Peyer's patch (tissue), 4 donors: ENCODE measurements around the gene PFN1. TPM values are rescaled to one million over a fixed set of nuclear protein-coding genes. Genes with fewer than 3 reads are reported as not detected.

Source experiments
- DNase-seq, 3 donors: peaks; one replicate each; pipeline ENCODE4 v3.0.0-alpha.2; 2017 to 2019
- H3K27ac ChIP-seq, 4 donors: fragments of 200-600 bp; sonication (generic); one replicate each; pipeline ENCODE4 v1.5.1; 2016 to 2019
- H3K27me3 ChIP-seq, 2 donors: fragments of 200-600 bp; sonication (generic); one replicate each; pipeline ENCODE4 v1.5.1; 2019
- H3K36me3 ChIP-seq, 3 donors: fragments of 200-600 bp; sonication (generic); one replicate each; pipeline ENCODE4 v1.5.1; 2016 to 2019
- H3K4me1 ChIP-seq, 4 donors: fragments of 200-600 bp; sonication (generic); one replicate each; pipeline ENCODE4 v1.5.1; 2016 to 2019
- H3K4me3 ChIP-seq, 4 donors: fragments of 200-600 bp; sonication (generic); 1 replicate in 3 of 4; 2 replicates in 1 of 4; pipeline ENCODE4 v1.5.1; 2016 to 2019; ENCODE audit warnings: mild to moderate bottlenecking in 1 of 4
- H3K9me3 ChIP-seq, 4 donors: fragments of 200-600 bp; sonication (generic); one replicate each; pipeline ENCODE4 v1.5.1; 2016 to 2019; ENCODE audit warnings: mild to moderate bottlenecking in 1 of 4
- POLR2A ChIP-seq, 2 donors: fragments of 450-650 bp; IDR thresholded peaks; one replicate each; pipeline ENCODE4 v1.5.1; 2017; ENCODE audit warnings: antibody characterized with exemption in 2 of 2, mild to moderate bottlenecking in 2 of 2, moderate library complexity in 2 of 2
- total RNA-seq, 4 donors: library from RNA; depleted of rRNA; stranded (reverse); fragments of >200 nt; gene quantifications; one replicate each; pipeline ENCODE4 v1.1.0, GENCODE V29; 2016
- TF ChIP-seq, protein P1 (sequence below), 6 experiments: fragments of 450-650 bp in 4 of 6; fragments of 200-600 bp in 2 of 6; sonication (generic) in 1 of 6; IDR thresholded peaks; one replicate each; pipeline ENCODE4 v1.5.1; 2017 to 2019; ENCODE audit warnings: antibody characterized with exemption in 6 of 6, mild to moderate bottlenecking in 3 of 6, moderate library complexity in 1 of 6

Gene PFN1
- total RNA-seq, 4 donors from 2014 or later = 530 to 1,064 (median 855) TPM

DNA sequence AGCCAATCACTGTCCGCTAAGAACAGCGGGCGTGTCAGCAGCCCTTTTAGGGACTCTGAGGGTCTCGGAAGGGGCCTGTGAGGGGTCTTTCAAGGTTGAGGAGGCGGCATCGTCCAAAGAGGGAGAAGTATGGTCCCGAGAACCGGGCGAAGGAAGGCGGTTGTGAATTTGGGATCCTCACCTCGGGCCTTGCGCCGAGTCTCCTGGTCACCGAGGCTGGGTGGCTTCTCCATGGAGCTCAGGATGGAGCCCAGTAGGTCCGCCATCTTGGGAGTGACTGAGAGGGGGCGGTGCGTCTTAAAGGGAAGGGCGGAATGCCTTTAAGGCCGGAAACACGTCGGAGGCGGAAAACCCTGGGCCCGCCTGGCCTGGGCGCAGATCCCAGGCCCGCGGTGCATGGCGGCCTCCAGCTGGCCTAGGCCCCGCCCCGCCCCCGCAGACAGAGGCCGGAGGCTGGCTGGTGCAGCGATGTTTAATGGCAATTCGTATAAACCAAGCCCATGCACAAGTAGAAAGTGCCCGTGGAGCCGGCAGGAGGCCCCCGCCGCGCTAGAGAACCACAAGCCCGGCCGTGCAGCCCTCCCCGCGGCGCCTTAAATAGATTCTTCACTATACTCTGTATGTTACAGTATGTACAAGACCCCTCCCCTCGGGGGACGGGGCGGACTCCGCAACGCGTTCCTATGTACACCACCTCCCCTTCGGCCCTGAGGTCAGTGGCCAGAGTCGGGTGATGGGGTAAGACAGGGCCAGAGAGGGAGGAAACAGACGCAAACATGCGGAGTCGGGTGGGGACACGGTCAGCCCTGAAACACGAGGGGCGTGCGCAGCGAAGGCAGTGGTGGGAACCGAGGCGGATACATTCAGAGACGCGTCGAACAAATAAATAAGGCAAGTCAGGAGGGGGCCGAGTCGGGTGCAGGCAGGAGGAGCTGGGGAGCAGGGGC lies 19.5 kb upstream of the PFN1 start, which contains the start of gene SPAG7:
Gene SPAG7 (minus strand): TSS at position 279 of the 947 bp plus-strand sequence. CDS start 13 bp downstream, at position 266.
- peak; percentile 93 to 97 (median 97) for DNase-seq
- no peaks in the 10 kb centered on the region for H3K9me3 ChIP-seq
- H3K27ac ChIP-seq = peak within 1 kb of the TSS; percentile 90 to 97 (median 94)
- H3K4me1 ChIP-seq = peaks cover 0 to 36% (median 10%) of the 10 kb centered on the region in 4 donors
- no peaks in the 10 kb centered on the region for H3K27me3 ChIP-seq
- H3K36me3 ChIP-seq = peaks cover 0 to 23% (median 0%) of the 10 kb centered on the region in 3 donors
- peak within 1 kb of the TSS; percentile 70 to 80 (median 76) for H3K4me3 ChIP-seq
- peak; percentile 75 to 82 for TF ChIP-seq POLR2A (IDR thresholded peaks at IDR 0.05)
- TF ChIP-seq, protein P1, sequence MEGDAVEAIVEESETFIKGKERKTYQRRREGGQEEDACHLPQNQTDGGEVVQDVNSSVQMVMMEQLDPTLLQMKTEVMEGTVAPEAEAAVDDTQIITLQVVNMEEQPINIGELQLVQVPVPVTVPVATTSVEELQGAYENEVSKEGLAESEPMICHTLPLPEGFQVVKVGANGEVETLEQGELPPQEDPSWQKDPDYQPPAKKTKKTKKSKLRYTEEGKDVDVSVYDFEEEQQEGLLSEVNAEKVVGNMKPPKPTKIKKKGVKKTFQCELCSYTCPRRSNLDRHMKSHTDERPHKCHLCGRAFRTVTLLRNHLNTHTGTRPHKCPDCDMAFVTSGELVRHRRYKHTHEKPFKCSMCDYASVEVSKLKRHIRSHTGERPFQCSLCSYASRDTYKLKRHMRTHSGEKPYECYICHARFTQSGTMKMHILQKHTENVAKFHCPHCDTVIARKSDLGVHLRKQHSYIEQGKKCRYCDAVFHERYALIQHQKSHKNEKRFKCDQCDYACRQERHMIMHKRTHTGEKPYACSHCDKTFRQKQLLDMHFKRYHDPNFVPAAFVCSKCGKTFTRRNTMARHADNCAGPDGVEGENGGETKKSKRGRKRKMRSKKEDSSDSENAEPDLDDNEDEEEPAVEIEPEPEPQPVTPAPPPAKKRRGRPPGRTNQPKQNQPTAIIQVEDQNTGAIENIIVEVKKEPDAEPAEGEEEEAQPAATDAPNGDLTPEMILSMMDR (IDR thresholded peaks at IDR 0.05) = peak in 4 of 6 experiments; percentile 11 to 24 (median 21)

DNA sequence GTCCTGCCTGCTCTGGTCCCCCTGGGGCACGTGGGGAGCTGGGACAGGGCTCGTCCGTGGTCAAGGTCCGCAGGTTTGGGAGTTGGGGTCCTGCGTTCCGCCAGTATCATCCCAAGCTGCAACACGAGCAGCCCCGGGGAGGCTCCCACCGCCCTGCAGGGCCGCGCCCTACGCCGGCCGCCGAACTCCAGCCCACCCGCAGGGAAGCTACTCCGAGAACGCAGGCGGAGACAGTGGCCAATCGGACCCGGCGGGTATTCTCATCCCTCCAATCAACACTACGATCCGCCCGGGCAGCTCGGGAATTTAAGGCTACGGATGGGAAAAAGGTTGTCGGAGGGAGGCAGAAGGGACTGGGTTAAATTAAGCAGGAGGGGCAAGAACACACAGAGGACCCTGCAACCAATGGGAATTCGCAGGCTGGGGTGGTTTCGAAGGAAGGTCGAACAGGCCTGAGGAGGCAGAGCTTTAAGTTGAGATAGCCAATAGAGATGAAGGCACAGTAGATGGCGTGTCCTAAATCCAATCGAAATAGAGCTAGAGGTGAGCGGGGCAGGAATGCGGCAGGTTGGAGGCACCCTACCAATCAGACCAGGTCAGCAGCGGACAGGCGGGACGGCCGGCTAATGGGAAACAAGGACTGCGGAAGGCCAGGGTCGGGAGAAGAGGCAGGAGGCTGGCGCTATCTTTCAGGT lies 18.7 kb upstream of the PFN1 start:
- peak; percentile 97 to 99 (median 98) for DNase-seq
- Histone ChIP-seq H3K27ac (peak overlapping the region; percentile 90 to 97 (median 94)), H3K4me1 (peaks cover 0 to 36% (median 10%) of the 10 kb centered on the region in 4 donors), H3K36me3 (peaks cover 0 to 14% (median 0%) of the 10 kb centered on the region in 3 donors), H3K4me3 (peak overlapping the region; percentile 70 to 80 (median 76)), H3K9me3 (no peaks in the 10 kb centered on the region), H3K27me3 (no peaks in the 10 kb centered on the region)
- TF ChIP-seq POLR2A (IDR thresholded peaks at IDR 0.05) = peak; percentile 27 to 38
- TF ChIP-seq, protein P1 (IDR thresholded peaks at IDR 0.05) = no peak

DNA sequence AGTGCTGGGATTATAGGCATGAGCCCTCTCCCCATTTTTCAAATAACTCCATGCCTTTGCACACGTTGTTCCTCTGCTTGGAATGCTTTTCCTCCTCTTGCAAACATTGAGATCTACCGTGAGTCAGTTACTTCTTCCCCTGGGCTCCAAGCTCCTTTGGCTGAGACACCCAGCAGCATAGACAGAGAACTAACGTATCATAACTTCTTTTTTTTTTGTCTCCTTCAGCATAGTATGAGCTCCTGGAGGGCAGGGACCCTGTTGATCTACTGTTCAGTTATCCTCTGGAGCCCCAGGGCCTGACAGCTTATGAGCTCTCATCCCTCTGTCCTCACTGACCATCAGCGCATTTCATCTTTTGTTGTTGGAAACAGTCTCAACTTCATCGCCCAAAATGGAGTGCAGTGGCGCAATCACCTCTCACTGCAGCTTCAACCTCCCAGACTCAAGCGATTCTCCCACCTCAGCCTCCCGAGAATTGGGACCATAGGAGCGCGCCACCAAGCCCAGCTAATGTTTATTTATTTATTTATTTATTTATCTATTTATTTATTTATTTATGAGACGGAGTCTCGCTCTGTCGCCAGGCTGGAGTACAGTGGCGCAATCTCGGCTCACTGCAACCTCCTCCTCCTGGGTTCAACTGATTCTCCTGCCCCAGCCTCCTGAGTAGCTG lies 17.1 kb upstream of the PFN1 start:
- peaks cover 0 to 14% (median 0%) of the 10 kb centered on the region in 3 donors for H3K36me3 ChIP-seq
- H3K4me1 ChIP-seq = peaks cover 0 to 38% (median 10%) of the 10 kb centered on the region in 4 donors
- no peaks in the 10 kb centered on the region for H3K27me3 ChIP-seq
- DNase-seq = peak in 1 of 3 donors; percentile 14
- peak overlapping the region in 1 of 4 donors; percentile 97 for H3K27ac ChIP-seq
- H3K9me3 ChIP-seq = no peaks in the 10 kb centered on the region
- TF ChIP-seq POLR2A (IDR thresholded peaks at IDR 0.05) = no peak
- TF ChIP-seq, protein P1 (IDR thresholded peaks at IDR 0.05) = no peak
- H3K4me3 ChIP-seq = no peak overlapping the region

DNA sequence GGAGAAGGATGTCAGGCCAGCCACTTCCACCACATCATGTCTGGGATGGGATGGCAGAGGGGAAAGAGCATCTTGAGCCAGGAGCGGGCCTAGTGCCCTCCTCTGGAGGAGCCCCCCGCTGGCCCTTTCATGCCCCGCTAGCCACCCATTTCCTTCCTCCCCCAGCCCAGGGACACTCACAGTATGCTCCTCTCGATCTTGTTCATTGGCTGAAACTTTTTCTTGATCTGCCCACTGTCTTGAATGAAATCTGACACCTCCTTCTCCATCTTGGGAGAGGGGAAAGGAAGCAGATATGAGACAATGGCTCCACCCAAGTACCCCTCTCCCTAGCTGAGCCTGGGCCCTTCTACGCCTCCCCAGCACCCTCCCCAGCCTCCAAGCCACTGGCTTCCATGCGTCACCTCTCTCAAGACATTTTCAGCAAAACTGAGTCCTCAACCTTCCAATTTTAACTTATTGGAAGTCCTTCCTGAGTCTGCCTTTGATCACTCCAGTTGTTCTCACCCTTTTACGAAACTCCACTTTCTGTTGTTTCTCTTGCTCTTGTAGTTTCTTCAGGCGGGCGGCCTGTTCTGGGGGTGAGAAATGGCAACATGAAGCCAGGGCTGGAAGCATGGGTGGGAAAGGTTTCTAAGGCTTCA lies 12.1 kb upstream of the PFN1 start:
- TF ChIP-seq, protein P1 (IDR thresholded peaks at IDR 0.05) = no peak
- TF ChIP-seq POLR2A (IDR thresholded peaks at IDR 0.05) = no peak
- no peak overlapping the region for H3K4me3 ChIP-seq
- no peaks in the 10 kb centered on the region for H3K9me3 ChIP-seq
- H3K36me3 ChIP-seq = peaks cover 0 to 19% (median 0%) of the 10 kb centered on the region in 3 donors
- H3K27ac ChIP-seq = peak overlapping the region in 1 of 4 donors; percentile 66
- DNase-seq = peak in 1 of 3 donors; percentile 30
- H3K4me1 ChIP-seq = peaks cover 0 to 19% (median 0%) of the 10 kb centered on the region in 4 donors
- no peaks in the 10 kb centered on the region for H3K27me3 ChIP-seq
